ENCODE measurements around the gene MT1E.

GRCh38 chr16:56629531-56629930 lies 4.0 kb downstream of the MT1E start:
- TF ChIP-seq, protein P1, sequence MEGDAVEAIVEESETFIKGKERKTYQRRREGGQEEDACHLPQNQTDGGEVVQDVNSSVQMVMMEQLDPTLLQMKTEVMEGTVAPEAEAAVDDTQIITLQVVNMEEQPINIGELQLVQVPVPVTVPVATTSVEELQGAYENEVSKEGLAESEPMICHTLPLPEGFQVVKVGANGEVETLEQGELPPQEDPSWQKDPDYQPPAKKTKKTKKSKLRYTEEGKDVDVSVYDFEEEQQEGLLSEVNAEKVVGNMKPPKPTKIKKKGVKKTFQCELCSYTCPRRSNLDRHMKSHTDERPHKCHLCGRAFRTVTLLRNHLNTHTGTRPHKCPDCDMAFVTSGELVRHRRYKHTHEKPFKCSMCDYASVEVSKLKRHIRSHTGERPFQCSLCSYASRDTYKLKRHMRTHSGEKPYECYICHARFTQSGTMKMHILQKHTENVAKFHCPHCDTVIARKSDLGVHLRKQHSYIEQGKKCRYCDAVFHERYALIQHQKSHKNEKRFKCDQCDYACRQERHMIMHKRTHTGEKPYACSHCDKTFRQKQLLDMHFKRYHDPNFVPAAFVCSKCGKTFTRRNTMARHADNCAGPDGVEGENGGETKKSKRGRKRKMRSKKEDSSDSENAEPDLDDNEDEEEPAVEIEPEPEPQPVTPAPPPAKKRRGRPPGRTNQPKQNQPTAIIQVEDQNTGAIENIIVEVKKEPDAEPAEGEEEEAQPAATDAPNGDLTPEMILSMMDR (IDR thresholded peaks at IDR 0.05), result no peak
- no peak for TF ChIP-seq EZH2 (IDR thresholded peaks at IDR 0.05; ENCODE audit: borderline replicate concordance, insufficient read depth, low read depth, low read length, poor library complexity, severe bottlenecking)
